ENCODE results near the gene HDGFL2.

Gene HDGFL2

DNA sequence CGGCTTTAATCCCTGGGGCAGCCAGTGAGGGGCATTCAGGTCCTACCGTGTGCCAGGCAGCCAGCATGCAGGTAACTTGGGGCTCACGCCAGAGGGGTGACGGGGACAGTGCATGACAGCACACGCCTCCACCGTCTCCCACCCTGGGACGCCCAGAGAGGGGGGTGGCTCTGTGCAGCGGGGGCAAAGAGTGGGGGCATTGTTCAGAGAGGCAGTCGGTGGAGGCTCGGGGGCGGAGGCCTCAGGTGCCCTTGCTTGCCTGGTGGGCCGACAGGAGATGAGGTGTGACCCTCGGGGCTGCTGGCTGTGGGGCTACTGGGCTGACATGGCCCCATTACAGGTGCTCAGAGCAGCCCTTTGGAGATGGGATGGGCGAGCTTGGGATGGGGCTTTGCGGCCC, 27.8 kb downstream of the HDGFL2 start:
- no peak for DNase-seq

DNA sequence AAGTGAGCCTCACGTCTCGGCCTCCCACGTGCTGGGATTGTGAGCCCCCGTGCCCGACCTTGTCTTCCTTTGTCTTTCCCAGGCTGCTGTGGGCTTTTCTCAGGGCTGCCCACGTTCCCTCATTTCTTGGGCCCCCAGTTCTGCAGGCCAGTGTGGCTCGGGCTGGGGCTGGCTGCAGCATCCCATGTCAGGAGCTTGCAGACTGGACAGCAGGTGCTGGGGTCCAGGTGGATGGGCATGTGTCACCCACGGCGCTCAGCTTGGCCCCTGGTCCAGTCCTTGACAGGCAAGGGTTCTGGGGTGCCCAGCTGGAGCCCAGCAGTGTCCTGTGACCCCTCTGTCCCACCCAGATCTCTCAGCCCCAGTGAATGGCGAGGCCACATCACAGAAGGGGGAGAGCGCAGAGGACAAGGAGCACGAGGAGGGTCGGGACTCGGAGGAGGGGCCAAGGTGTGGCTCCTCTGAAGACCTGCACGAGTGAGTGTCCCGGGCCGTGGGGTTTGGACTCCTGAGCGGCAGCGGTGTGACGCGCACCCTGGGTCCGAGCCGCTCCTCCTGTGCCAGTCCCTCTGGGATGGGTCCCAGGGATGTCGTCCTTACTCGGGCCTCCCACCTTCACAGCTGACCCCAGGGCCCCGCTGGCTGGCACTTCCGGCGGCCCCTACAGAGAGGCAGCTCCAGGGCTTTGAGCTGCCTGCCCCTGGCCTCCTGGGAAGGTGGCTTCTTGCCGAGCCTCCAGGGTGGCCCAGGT, 28.9 kb downstream of the HDGFL2 start:
- DNase-seq, result no peak

DNA sequence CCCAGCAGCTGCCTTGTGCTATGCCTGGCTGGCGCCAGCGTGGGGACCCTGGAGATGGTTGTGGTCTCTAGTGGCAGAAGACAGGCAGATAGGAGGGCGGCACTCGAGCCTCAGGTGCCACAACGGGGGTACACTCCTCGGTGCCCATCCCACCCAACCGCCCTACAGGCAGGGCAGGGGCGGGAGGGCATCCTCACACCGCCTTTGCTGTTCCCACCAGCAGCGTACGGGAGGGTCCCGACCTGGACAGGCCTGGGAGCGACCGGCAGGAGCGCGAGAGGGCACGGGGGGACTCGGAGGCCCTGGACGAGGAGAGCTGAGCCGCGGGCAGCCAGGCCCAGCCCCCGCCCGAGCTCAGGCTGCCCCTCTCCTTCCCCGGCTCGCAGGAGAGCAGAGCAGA, 29.6 kb downstream of the HDGFL2 start:
- no peak for DNase-seq

GRCh38 chr19:4502282-4503131, 30.4 kb downstream of the HDGFL2 start:
- DNase-seq, result no peak

DNA sequence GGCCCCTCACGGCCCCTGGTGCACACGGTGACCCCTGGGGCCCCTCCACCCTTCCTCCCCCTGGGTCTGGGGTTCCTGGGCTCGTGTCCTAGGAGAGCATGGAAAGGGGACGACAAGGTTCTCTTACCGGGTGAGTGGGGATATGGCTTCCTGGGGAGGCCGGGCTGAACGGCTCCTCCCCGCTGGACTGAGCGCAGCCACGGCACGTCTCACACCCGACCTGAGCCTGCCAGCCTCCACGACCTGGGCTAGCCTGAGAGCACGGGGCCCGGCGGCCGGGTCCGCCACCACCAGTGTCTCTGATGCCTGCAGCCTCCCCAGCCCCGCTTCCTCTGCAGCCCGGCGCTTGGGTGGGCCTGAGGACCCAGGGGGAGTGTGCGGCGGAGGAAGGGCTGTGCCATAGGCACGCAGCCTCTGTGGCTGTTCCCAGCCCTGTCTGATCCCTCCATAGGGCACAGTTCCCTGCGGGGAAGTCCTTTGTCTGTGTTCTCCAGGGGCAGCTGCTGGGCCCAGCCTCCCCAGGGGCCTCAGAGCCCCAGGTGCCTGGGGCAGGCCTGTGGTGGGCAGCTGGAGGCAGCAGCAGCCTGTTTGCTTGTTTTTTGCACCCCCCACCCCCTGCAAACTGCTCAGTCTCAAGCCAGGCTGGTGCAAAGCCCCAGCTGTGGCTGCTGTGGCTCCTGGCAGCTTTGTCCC, 31.2 kb downstream of the HDGFL2 start:
- DNase-seq, result no peak

DNA sequence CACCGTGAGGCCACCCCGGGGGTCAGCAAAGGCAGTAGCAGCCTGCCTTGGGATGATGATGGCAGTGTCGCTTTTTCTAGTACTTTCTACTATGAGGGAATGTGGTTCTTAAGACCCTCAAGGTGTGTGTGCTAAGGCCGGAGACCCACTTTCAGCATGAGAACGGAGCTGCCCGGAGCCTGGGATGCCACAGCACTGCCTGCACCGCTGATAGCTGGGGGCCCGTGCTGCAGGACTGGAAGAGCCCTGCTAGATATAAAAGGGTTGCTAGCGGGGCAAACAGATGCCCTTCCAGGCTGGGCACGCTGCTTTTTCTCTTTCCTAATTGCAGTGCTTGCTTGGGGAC, 31.7 kb downstream of the HDGFL2 start:
- DNase-seq, result no peak

GRCh38 chr19:4504297-4504701, 32.2 kb downstream of the HDGFL2 start:
- no peak for DNase-seq

DNA sequence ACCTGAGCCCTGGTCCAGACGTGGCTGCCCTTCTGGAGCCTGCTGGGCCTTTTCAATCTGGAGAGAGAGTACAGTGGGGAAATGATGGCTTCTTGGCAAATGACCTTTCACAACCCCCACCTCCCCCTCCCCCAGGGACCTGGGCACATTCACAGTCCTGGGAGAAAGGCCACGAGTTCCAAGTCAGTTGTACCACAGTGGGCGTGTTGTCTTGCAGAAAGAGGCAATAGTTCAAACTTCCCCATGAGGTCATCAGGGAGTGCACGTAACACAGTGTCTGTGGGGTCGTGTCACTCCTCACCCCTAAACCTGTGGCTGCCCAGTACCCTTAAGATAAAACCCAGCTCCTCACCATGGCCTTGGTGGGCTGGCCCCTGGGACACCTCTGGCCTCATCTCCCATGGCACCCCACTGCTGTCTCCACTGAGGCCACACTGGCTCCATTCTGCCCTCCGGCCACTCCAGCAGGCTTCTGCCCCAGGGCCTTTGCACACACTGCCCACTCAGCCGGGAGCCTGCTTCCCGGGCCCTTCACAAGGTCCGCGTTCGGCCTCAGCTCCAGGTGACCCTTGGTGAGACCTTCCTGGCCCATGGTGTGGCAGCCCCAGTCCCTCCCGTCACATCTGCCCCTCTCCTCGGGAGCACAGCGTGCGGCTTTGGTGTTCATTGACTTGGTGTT, 32.9 kb downstream of the HDGFL2 start:
- DNase-seq, result no peak

GRCh38 chr19:4505570-4506448, 33.7 kb downstream of the HDGFL2 start:
- no peak for DNase-seq

DNA sequence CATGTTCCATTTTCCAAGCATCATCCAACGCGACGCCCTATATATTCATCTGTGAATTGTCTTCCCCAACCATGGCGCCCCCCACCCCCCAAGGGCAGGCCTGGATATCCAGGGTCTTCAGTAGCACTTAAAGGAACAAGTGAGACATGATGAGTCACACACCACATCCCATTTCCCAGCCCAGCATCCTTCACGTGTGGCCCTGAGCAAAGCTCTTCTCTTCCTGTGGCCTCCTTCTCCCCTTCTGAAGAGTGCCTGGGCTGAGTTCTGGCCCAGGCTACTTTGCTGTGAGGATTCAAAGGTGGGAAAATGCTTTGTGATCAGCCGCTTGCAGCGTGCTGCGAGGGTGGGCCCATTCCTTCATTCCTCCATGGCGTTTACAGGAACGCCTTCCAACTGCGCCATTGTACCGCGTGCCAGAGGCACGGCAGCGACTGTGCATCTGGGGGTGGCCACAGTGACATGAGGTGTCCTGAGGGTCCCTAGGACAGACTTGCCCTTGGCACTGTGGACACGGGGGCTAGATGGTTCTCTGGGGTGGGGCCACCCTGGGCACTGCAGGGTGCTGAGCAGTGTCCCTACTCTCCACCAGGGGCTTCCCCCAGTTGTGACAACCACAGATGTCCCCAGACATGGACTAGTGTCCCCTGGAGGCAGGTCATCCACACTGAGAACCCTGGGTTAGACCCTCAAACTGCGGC, 34.5 kb downstream of the HDGFL2 start:
- peak; percentile 28 for DNase-seq

- DNase-seq, result no peak
These were observed 35.0 kb downstream of the HDGFL2 start for GRCh38 chr19:4507150-4507452.

DNA sequence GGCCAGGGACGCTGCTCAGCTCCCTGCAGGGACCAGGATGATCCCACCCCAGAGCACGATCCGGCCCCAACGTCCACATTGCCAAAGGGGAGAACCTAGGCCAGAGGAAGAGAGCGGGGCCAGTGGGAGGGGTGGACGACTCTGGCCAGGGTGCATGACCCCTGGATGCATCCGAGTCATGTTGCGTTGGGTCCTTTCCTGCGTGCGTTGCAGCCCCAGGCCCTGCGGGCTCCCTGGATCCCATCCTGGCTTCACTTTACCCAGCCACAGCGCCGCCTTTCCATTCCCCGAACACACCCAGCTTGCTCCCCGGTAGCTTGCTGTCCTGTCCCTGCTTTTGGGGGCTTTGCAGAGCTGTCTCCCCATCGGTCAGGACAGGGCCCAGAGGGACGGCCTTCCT, 35.7 kb downstream of the HDGFL2 start:
- no peak for DNase-seq

GRCh38 chr19:4508698-4509097, 36.6 kb downstream of the HDGFL2 start:
- no peak for DNase-seq

DNA sequence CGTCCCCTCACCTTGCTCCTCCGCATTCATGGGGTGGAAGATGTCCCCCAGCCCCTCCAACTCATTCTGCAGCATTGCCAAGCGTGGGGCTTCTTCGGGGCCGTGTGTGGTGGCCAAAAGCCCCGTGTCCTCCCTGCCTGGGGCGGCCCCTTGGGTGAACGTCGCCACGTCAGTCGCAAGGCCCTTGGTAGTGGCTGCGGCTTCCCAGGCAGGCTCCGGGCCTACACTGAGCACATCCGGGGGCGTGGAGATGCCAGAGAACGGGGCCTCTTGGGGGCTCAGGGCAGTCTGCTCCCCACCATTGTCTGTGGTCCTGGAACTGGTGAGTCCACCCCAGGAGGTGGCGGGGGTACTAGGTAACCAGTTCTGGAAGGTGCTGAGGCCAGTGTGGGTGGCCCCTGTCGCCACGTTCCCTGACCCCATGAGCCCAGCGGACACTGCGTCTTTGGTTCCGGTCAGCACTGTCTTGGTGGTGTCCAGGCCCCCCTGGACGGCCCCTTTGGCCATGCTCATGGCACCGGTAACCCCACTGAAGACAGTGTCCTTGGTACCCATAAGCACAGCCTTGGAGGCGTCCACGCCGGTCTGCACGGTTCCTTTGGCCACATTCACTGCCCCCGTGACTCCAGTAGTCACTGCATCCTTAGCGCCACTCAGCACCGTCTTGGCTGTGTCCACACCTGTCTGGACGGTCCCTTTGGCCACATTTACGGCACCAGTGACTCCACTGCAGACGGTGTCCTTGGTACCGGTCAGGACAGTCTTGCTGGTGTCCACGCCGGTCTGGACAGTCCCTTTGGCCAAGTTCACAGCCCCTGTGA, 38.5 kb downstream of the HDGFL2 start:
- no peak for DNase-seq

DNA sequence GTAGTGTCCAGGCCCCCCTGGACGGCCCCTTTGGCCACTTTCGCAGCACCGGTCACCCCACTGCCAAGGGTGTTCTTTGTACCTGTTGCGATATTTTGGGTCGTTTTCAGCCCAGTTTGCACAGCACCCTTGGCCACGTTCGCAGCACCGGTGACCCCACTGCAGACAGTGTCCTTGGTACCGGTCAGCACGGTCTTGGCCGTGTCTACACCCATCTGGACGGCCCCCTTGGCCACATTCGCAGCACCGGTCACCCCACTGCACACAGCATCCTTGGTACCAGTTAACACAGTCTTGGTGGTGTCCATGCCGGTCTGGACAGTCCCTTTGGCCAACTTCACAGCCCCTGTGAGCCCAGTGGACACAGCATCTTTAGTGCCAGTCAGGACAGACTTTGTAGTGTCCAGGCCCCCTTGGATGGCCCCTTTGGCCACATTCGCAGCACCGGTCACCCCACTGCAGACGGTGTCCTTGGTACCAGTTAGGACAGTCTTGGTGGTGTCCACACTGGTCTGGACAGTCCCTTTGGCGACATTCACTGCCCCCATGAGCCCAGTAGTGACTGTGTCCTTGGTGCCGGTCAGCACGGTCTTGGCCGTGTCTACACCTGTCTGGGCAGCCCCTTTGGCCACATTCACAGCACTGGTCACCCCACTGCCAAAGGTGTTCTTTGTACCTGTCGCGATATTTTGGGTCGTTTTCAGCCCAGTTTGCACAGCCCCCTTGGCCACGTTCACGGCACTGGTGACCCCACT, 39.4 kb downstream of the HDGFL2 start:
- DNase-seq, result no peak

- no peak for DNase-seq
These were observed 40.0 kb downstream of the HDGFL2 start for GRCh38 chr19:4512070-4512469.

DNA sequence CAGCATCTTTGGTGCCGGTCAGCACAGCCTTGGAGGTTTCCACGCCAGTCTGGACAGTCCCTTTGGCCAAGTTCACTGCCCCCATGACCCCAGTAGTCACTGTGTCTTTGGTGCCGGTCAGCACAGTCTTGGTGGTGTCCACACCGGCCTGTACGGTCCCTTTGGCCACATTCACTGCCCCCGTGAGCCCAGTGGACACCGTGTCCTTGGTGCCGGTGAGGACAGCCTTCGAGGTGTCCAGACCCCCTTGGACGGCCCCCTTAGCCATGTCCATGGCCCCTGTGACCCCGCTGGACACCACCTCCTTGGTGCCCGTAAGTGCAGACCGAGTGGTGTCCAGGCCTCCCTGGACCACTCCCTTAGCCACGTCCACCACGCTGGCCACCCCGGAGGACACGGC, 41.2 kb downstream of the HDGFL2 start:
- no peak for DNase-seq

DNA sequence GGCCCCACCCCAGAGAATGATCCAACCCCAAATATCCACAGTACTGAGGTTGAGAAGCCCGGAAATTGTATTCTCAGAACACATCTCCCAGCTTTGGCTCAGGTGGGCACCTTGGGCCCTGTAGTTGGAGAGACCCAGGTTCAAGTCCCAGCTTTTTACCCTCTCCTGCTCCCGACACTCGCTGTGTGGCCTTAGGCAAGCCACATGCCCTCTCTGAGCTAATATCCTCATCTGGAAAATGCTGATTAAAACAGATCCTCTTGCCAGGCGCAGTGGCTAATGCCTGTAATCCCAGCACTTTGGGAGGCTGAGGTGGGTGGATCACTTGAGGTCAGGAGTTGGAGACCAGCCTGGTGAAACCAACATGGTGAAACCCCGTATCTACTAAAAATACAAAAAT, 43.6 kb downstream of the HDGFL2 start:
- DNase-seq, result no peak

GRCh38 chr19:4516199-4516938, 44.3 kb downstream of the HDGFL2 start:
- no peak for DNase-seq

Data from activated CD4-positive, alpha-beta T cell treated with anti-CD3 and anti-CD28 coated beads, Interleukin-2, Interleukin-6, amounts not matched to agents 100 ng/mL and 50 ng/mL, durations not matched to agents 16 hours and 8 hours (primary cell).